H1 (cell line): ENCODE measurements around the gene INSIG1. TPM values are rescaled to one million over a fixed set of nuclear protein-coding genes. Genes with fewer than 3 reads are reported as not detected.

ENCODE experiments used
- CTCF ChIA-PET: fragments of 300-600 bp; sonication (Branson Sonifier 250); formaldehyde crosslinking; loops from one replicate; lab custom pipeline; 2021; ENCODE audit not compliant: partially characterized antibody; lab: Charles Lee
- POLR2A ChIA-PET: fragments of 300-600 bp; sonication (Branson Sonifier 250); formaldehyde crosslinking; loops from one replicate; lab custom pipeline; 2021; ENCODE audit warnings: inconsistent platforms; ENCODE audit not compliant: partially characterized antibody; lab: Charles Lee
- DNase-seq, 2 experiments: peaks; one replicate each; pipeline versions ENCODE4 v3.0.0 to v3.0.0-alpha.2; 2010 to 2022; ENCODE audit warnings: low spot score in 2 of 2, low read depth in 1 of 2, mixed read lengths in 1 of 2
- FAIRE-seq: peaks from 2 replicates; lab custom pipeline; 2011; peaks lifted over from hg19 to GRCh38; lab: Jason Lieb, UNC
- H2AFZ ChIP-seq: 2 replicates; pipeline ENCODE4 v1.8.1; 2012; ENCODE audit warnings: low read length, inconsistent platforms
- H2AK5ac ChIP-seq: 2 replicates; pipeline ENCODE4 v1.6.1; 2013; ENCODE audit warnings: low read depth, low read length
- H2BK120ac ChIP-seq: replicated peaks from 2 replicates; pipeline ENCODE3; 2013; ENCODE audit warnings: low read depth, low read length, inconsistent platforms
- H2BK12ac ChIP-seq: 2 replicates; pipeline ENCODE4 v1.6.1; 2013; ENCODE audit warnings: low read depth, low read length
- H2BK15ac ChIP-seq: 2 replicates; pipeline ENCODE4 v1.6.1; 2013; ENCODE audit warnings: low read length
- H2BK20ac ChIP-seq: 2 replicates; pipeline ENCODE4 v1.6.1; 2013; ENCODE audit warnings: low read length
- H2BK5ac ChIP-seq: 2 replicates; pipeline ENCODE4 v1.6.1; 2013; ENCODE audit warnings: low read depth, low read length
- H3K14ac ChIP-seq: 2 replicates; pipeline ENCODE4 v1.6.1; 2013; ENCODE audit warnings: inconsistent platforms; ENCODE audit not compliant: insufficient read length
- H3K18ac ChIP-seq: 2 replicates; pipeline ENCODE4 v1.6.1; 2013; ENCODE audit warnings: low read length; ENCODE audit errors: extremely low read depth
- H3K23ac ChIP-seq: 2 replicates; pipeline ENCODE4 v1.6.1; 2013; ENCODE audit warnings: inconsistent platforms; ENCODE audit not compliant: insufficient read length
- H3K23me2 ChIP-seq: 2 replicates; pipeline ENCODE4 v1.6.1; 2013; ENCODE audit warnings: low read depth, low read length
- H3K27ac ChIP-seq: 2 replicates; pipeline ENCODE4 v1.6.1; 2011; ENCODE audit warnings: low read depth, low read length, inconsistent platforms
- H3K27me3 ChIP-seq, 4 experiments: replicated peaks in 1 of 4; 1 replicate in 1 of 4; 2 replicates in 3 of 4; pipeline versions ENCODE4 v1.6.1 to v1.8.1; 2011 to 2013; ENCODE audit warnings: low read length in 3 of 4, mild to moderate bottlenecking in 3 of 4, inconsistent platforms in 2 of 4, mixed read lengths in 2 of 4, moderate library complexity in 1 of 4; ENCODE audit not compliant: control insufficient read depth in 3 of 4, insufficient read depth in 3 of 4; ENCODE audit errors: extremely low read depth in 1 of 4
- H3K36me3 ChIP-seq, 4 experiments: 2 replicates each; pipeline versions ENCODE4 v1.6.1 to v1.8.1; 2011 to 2013; ENCODE audit warnings: mild to moderate bottlenecking in 4 of 4, low read length in 3 of 4, moderate library complexity in 2 of 4, control low read depth in 1 of 4, inconsistent platforms in 1 of 4; ENCODE audit not compliant: insufficient read depth in 4 of 4, control insufficient read depth in 2 of 4
- H3K4ac ChIP-seq: replicated peaks from 2 replicates; pipeline ENCODE3; 2013; ENCODE audit warnings: low read length, low read depth, mixed read lengths, inconsistent platforms; ENCODE audit not compliant: insufficient read length
- H3K4me1 ChIP-seq, 4 experiments: replicated peaks in 1 of 4; 1 replicate in 1 of 4; 2 replicates in 3 of 4; pipeline versions ENCODE4 v1.6.1 to v1.8.1; 2011 to 2013; ENCODE audit warnings: low read length in 3 of 4, inconsistent platforms in 2 of 4, mixed read lengths in 1 of 4; ENCODE audit not compliant: insufficient read depth in 4 of 4, control insufficient read depth in 3 of 4
- H3K4me2 ChIP-seq, 2 experiments: 2 replicates each; pipeline versions ENCODE4 v1.6.1 to v1.8.1; 2011 to 2013; ENCODE audit warnings: low read depth in 2 of 2, low read length in 2 of 2, control low read depth in 1 of 2, inconsistent platforms in 1 of 2, mild to moderate bottlenecking in 1 of 2; ENCODE audit not compliant: insufficient read depth in 1 of 2
- H3K4me3 ChIP-seq, 4 experiments: fragments of 200-600, 300-600 bp in 1 of 4; sonication (generic), shearing (Covaris generic), sonication (Bioruptor Twin) in 1 of 4; 2 replicates each; pipeline versions ENCODE4 v1.5.1 to v1.8.1; 2011 to 2016; ENCODE audit warnings: low read length in 4 of 4, low read depth in 3 of 4, control low read depth in 2 of 4, inconsistent platforms in 2 of 4, mild to moderate bottlenecking in 2 of 4, mixed read lengths in 1 of 4, moderate library complexity in 1 of 4; ENCODE audit not compliant: insufficient read depth in 2 of 4; ENCODE audit errors: extremely low read depth in 1 of 4
- H3K56ac ChIP-seq: replicated peaks from 2 replicates; pipeline ENCODE3; 2013; ENCODE audit warnings: low read depth, mild to moderate bottlenecking, mixed read lengths, low read length, inconsistent platforms; ENCODE audit not compliant: insufficient read length
- H3K79me1 ChIP-seq: 2 replicates; pipeline ENCODE4 v1.6.1; 2013; ENCODE audit warnings: low read depth, low read length, control low read depth
- H3K79me2 ChIP-seq, 2 experiments: 2 replicates each; pipeline versions ENCODE4 v1.6.1 to v1.8.1; 2012 to 2013; ENCODE audit warnings: low read length in 2 of 2, mild to moderate bottlenecking in 2 of 2, inconsistent platforms in 1 of 2; ENCODE audit not compliant: insufficient read depth in 2 of 2, control insufficient read depth in 1 of 2
- H3K9ac ChIP-seq, 4 experiments: replicated peaks in 1 of 4; 1 replicate in 1 of 4; 2 replicates in 3 of 4; pipeline versions ENCODE4 v1.6.1 to v1.8.1; 2011 to 2013; ENCODE audit warnings: low read depth in 3 of 4, low read length in 3 of 4, control low read depth in 2 of 4, mild to moderate bottlenecking in 2 of 4, moderate library complexity in 2 of 4, inconsistent platforms in 1 of 4; ENCODE audit errors: extremely low read depth in 1 of 4
- H3K9me3 ChIP-seq, 2 experiments: 2 replicates each; pipeline versions ENCODE4 v1.6.1 to v1.8.1; 2012 to 2013; ENCODE audit warnings: mild to moderate bottlenecking in 2 of 2, moderate library complexity in 2 of 2, control low read depth in 1 of 2, inconsistent platforms in 1 of 2, low read depth in 1 of 2, low read length in 1 of 2, mixed read lengths in 1 of 2; ENCODE audit not compliant: insufficient read depth in 2 of 2
- H4K20me1 ChIP-seq, 2 experiments: replicated peaks in 1 of 2; 2 replicates each; pipeline versions ENCODE3 to v1.8.1; 2011 to 2013; ENCODE audit warnings: inconsistent platforms in 2 of 2, low read length in 2 of 2, mild to moderate bottlenecking in 1 of 2; ENCODE audit not compliant: insufficient read depth in 2 of 2, control insufficient read depth in 1 of 2
- H4K5ac ChIP-seq: 2 replicates; pipeline ENCODE4 v1.6.1; 2013; ENCODE audit warnings: low read length, low read depth, mixed read lengths, inconsistent platforms; ENCODE audit not compliant: insufficient read length
- H4K8ac ChIP-seq: 2 replicates; pipeline ENCODE4 v1.8.0; 2013; ENCODE audit warnings: mild to moderate bottlenecking, moderate library complexity, low read length, inconsistent platforms; ENCODE audit not compliant: insufficient read depth; ENCODE audit errors: extremely low read depth
- H4K91ac ChIP-seq: replicated peaks from 2 replicates; pipeline ENCODE3; 2013; ENCODE audit warnings: low read length, mixed read lengths, inconsistent platforms; ENCODE audit not compliant: insufficient read length
- ATF3 ChIP-seq: IDR thresholded peaks from 2 replicates; pipeline ENCODE4 v1.6.1; 2011; ENCODE audit warnings: low read depth, mild to moderate bottlenecking, low read length; ENCODE audit not compliant: insufficient read depth
- BCL11A ChIP-seq, 2 experiments: IDR thresholded peaks; one replicate each; pipeline ENCODE4 v1.6.1; 2011; ENCODE audit warnings: low read depth in 2 of 2, low read length in 2 of 2, mild to moderate bottlenecking in 2 of 2
- WGBS, 2 experiments: shearing (Covaris generic) in 1 of 2; methylation state at CpG; one replicate each; pipeline versions ENCODE4 v1.1.6 to v1.1.7; 2013 to 2015; ENCODE audit warnings: low lambda C conversion rate in 2 of 2, mixed read lengths in 2 of 2, inconsistent platforms in 1 of 2, low coverage in 1 of 2, missing lambda C conversion rate in 1 of 2; ENCODE audit not compliant: insufficient replicate concordance in 2 of 2, insufficient coverage in 1 of 2, insufficient read length in 1 of 2; ENCODE audit errors: extremely low coverage in 1 of 2, missing lambda C conversion rate in 1 of 2; 5-methylcytosine and 5-hydroxymethylcytosine counted together
- polyA plus RNA-seq, 7 experiments: library from polyadenylated mRNA; depleted of rRNA in 3 of 7; stranded (reverse) in 5 of 7; unstranded in 2 of 7; fragments of >200 nt in 5 of 7; fragments of 200-250 nt in 2 of 7; gene quantifications; 1 replicate in 5 of 7; 2 replicates in 1 of 7; 4 replicates in 1 of 7; pipeline versions ENCODE4 v1.2.1 to v1.2.3, GENCODE V29; 2011 to 2013; ENCODE audit warnings: missing spikeins in 2 of 7, mixed read lengths in 2 of 7
- total RNA-seq: library from RNA; stranded (reverse); fragmentation: NEBNext Ultra II Directional; extraction: Animal tissue kit (Norgen Biotek cat#: 25700); gene quantifications from 2 replicates; pipeline ENCODE4 v1.2.1, GENCODE V29; 2021

Gene INSIG1
- total and polyA plus RNA-seq, 2 of the 8 experiments (the other 6 are each of a cell fraction or from before 2014, with no cell fraction given), result 40.0 to 58.4 TPM

DNA sequence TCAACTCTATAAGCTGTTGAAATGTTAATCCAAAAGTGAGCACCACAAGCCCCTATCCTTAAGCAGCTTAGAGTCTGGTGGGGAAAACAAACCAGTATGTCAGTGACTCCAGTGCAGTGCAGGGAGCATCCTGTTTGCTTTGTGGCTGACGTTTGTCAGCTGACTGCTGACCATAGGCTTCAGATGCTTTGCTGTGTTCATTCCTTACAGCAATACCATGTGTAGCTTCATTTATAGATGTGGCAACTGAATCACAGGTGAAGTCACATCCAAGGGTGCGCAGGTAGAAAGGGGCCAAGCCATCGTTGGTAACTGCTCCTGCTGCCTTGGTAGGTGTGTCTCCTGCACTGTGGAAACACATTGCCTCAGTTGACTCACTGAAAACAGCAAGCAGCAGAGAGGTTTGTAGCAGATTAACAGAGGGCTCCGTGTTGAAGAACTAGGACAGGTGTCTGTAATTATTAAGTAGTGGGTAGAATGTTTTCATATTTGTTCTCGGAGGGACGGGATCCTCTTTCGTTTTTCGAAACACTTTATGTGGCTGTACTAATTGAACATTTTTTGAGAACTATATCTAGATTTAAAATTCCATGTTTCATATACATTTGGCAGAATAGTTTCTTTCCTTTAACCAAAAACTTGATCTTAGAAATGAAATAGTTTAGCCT is 2.0 kb downstream of the INSIG1 start:
- peaks cover 7 to 23% (median 14%) of the 10 kb centered on the region in 4 experiments; a peak in 6 of 7 replicates for H3K4me1 ChIP-seq
- H3K79me1 ChIP-seq, result peaks cover 10% of the 10 kb centered on the region; the same call in 1 of the 2 replicates
- no peak overlapping the region for H3K23ac ChIP-seq
- WGBS, 2 experiments, result 77% methylated on average over 8 of the region's 8 CpGs; no CpG with 5 or more reads in 1 of the 2 experiments
- ChIA-PET POLR2A (no interaction called here), CTCF (interaction anchor here (1.4 to 1.6 kb wide), 4 partner anchors 15 to 386 kb away, joined by 3 to 4 read pairs (median 3); no protein-coding TSS in a partner anchor)
- H3K14ac ChIP-seq, result no peak overlapping the region
- H3K27me3 ChIP-seq, result no peaks in the 10 kb centered on the region
- H4K5ac ChIP-seq, result no peak overlapping the region
- no peak overlapping the region for H4K8ac ChIP-seq
- H3K36me3 ChIP-seq, result peaks cover 3 to 45% (median 11%) of the 10 kb centered on the region in 4 experiments; a peak in 6 of 8 replicates
- no peak overlapping the region for H2AK5ac ChIP-seq
- no peak overlapping the region for H3K56ac ChIP-seq
- H3K4me2 ChIP-seq, result peak overlapping the region; percentile 85 to 98
- no peak overlapping the region for H3K27ac ChIP-seq
- TF ChIP-seq ATF3, result no peak
- no peak for TF ChIP-seq BCL11A (IDR thresholded peaks at IDR 0.05; ENCODE audit: low read depth in 2 of 2, low read length in 2 of 2)
- no peak for DNase-seq
- H2BK5ac ChIP-seq, result no peak overlapping the region
- peak overlapping the region in 1 of 4 experiments; percentile 39; a peak in 1 of 7 replicates for H3K9ac ChIP-seq
- H2BK15ac ChIP-seq, result no peak overlapping the region
- H4K20me1 ChIP-seq, result peaks cover 16 to 26% of the 10 kb centered on the region in 2 experiments
- H3K9me3 ChIP-seq, result no peaks in the 10 kb centered on the region
- H3K18ac ChIP-seq, result no peak overlapping the region
- no peak overlapping the region for H4K91ac ChIP-seq
- H2BK20ac ChIP-seq, result no peak overlapping the region
- peaks cover 12% of the 10 kb centered on the region for H3K23me2 ChIP-seq
- no peak overlapping the region for H3K4ac ChIP-seq
- H2BK120ac ChIP-seq, result no peak overlapping the region
- H3K79me2 ChIP-seq, result peaks cover 17 to 51% of the 10 kb centered on the region in 2 experiments
- H2BK12ac ChIP-seq, result no peak overlapping the region
- no peak for FAIRE-seq
- H3K4me3 ChIP-seq, result peak overlapping the region; percentile 65 to 77 (median 70); a peak in 7 of 8 replicates
- H2AFZ ChIP-seq, result no peak overlapping the region
